ENCODE data around the gene ARL15. TPM values are rescaled to one million over a fixed set of nuclear protein-coding genes. Genes with fewer than 3 reads are reported as not detected.
"Not testable (repeated sequence)": the region's sequence is repeated elsewhere in the genome, so short reads cannot be mapped to it uniquely, and the experiment has no call there.

Gene ARL15
- total RNA-seq, 1 experiment from 2014 or later = 15.4 TPM

- Histone ChIP-seq H3K4me1 (replicated peaks) (no peaks in the 10 kb centered on the region), H3K4me3 (no peak overlapping the region), H3K27me3 (replicated peaks) (no peaks in the 10 kb centered on the region), H3K36me3 (no peaks in the 10 kb centered on the region), H3K27ac (no peak overlapping the region), H3K9me3 (replicated peaks) (no peaks in the 10 kb centered on the region)
- no peak for DNase-seq (ENCODE audit: low read depth in 1 of 2, low spot score in 2 of 2)
Observed at GRCh38 chr5:54080831-54081230, 229.5 kb downstream of the ARL15 start.

- Histone ChIP-seq H3K27me3 (replicated peaks) (no peaks in the 10 kb centered on the region), H3K9me3 (replicated peaks) (no peaks in the 10 kb centered on the region), H3K27ac (no peak overlapping the region), H3K36me3 (no peaks in the 10 kb centered on the region), H3K4me1 (replicated peaks) (no peaks in the 10 kb centered on the region), H3K4me3 (no peak overlapping the region)
- DNase-seq (ENCODE audit: low read depth in 1 of 2, low spot score in 2 of 2) = no peak
Observed at GRCh38 chr5:54073735-54074134, 236.6 kb downstream of the ARL15 start.

DNA sequence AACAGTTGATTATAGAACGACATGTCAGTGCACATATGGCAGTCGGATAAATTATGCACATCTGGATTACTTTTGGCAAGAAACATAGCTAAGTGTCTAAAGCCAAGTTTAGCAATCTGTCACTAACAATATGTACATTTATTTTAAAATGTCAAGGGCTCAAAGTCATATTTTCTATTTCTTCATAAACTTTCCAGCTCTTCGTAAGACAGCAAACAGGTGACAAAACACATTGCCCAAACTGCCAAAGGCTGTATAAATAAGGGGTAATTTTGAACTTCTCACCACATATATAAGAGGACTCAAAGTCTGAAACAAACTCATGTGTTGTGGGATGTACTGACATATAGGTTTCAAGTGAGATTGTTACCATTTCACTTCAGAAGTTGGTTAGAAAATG lies 237.2 kb downstream of the ARL15 start:
- H3K4me3 ChIP-seq = no peak overlapping the region
- DNase-seq (ENCODE audit: low read depth in 1 of 2, low spot score in 2 of 2) = no peak
- no peaks in the 10 kb centered on the region for H3K4me1 ChIP-seq (replicated peaks)
- no peak overlapping the region for H3K27ac ChIP-seq
- H3K27me3 ChIP-seq (replicated peaks) = no peaks in the 10 kb centered on the region
- no peaks in the 10 kb centered on the region for H3K36me3 ChIP-seq
- no peaks in the 10 kb centered on the region for H3K9me3 ChIP-seq (replicated peaks)

DNA sequence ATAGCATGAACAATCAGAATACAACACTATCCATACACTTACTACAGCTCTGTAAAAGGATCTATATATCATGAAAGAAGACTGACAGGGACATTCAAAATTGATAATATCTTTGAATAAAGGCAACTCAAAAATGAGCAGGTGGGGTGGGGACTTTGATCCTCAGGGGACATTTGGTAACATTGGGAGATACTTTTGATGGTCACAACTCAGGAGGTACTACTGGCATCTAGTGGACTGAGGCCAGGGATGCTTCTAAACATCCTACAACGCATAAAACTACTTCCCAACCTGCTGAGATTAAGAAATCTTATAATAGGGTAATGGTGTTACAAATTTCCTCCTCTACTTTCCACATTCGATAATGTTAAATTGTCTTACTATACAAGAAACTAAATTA lies 243.9 kb downstream of the ARL15 start:
- Histone ChIP-seq H3K27me3 (replicated peaks) (no peaks in the 10 kb centered on the region), H3K9me3 (replicated peaks) (0 out of 2 replicates have a peak, but pooled peaks cover 3% of the 10 kb centered on the region)
- no peak for DNase-seq (ENCODE audit: low read depth in 1 of 2, low spot score in 2 of 2)

DNA sequence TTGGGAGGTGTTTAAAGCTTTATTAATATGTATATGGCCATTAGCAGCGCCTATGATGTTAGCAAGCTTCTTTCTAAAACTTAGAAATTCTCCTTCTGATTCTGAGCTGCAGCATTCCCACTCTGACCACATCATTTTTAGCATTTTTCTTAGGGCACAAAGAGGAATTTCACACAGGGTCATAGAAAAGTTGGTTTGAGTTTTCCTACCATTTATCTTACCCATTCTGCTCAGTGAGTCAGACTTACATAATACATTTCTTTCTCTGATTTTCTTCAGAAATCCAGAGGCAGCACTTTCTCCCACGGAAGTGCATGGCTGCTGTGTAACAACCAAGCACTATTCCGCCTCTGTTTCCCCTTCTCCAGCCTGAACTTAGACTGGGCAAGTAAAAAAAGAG lies 246.6 kb downstream of the ARL15 start:
- peaks cover 34% of the 10 kb centered on the region for H3K4me1 ChIP-seq (replicated peaks)
- peak overlapping the region; percentile 99 for H3K27ac ChIP-seq
- H3K36me3 ChIP-seq = no peaks in the 10 kb centered on the region
- no peaks in the 10 kb centered on the region for H3K27me3 ChIP-seq (replicated peaks)
- H3K4me3 ChIP-seq = no peak overlapping the region
- DNase-seq (ENCODE audit: low read depth in 1 of 2, low spot score in 2 of 2) = peak; percentile 52 to 87
- H3K9me3 ChIP-seq (replicated peaks) = 0 out of 2 replicates have a peak, but pooled peaks cover 3% of the 10 kb centered on the region

More for the DNA sequence above, 243.9 kb downstream of the ARL15 start:
- Histone ChIP-seq H3K4me3 (no peak overlapping the region), H3K36me3 (no peaks in the 10 kb centered on the region), H3K4me1 (replicated peaks) (peaks cover 34% of the 10 kb centered on the region), H3K27ac (no peak overlapping the region)

GRCh38 chr5:54062958-54063357 lies 247.4 kb downstream of the ARL15 start:
- Histone ChIP-seq H3K36me3 (no peaks in the 10 kb centered on the region), H3K4me3 (no peak overlapping the region), H3K27me3 (replicated peaks) (no peaks in the 10 kb centered on the region), H3K9me3 (replicated peaks) (0 out of 2 replicates have a peak, but pooled peaks cover 3% of the 10 kb centered on the region), H3K4me1 (replicated peaks) (peaks cover 34% of the 10 kb centered on the region), H3K27ac (peak overlapping the region; percentile 99)
- peak; percentile 81 to 90 for DNase-seq (ENCODE audit: low read depth in 1 of 2, low spot score in 2 of 2)

- not testable (repeated sequence) for H3K36me3 ChIP-seq; H3K27me3 ChIP-seq (replicated peaks); DNase-seq (ENCODE audit: low read depth in 1 of 2, low spot score in 2 of 2); H3K27ac ChIP-seq; H3K4me3 ChIP-seq; H3K9me3 ChIP-seq (replicated peaks)
- H3K4me1 ChIP-seq (replicated peaks) = peaks cover 34% of the 10 kb centered on the region
Observed at GRCh38 chr5:54060919-54061318, 249.5 kb downstream of the ARL15 start.

- H3K27me3 ChIP-seq (replicated peaks) = no peaks in the 10 kb centered on the region
- DNase-seq (ENCODE audit: low read depth in 1 of 2, low spot score in 2 of 2) = peak in 1 of 2 experiments; percentile 32
- H3K4me3 ChIP-seq = no peak overlapping the region
- H3K27ac ChIP-seq = no peak overlapping the region
- H3K4me1 ChIP-seq (replicated peaks) = peaks cover 9% of the 10 kb centered on the region
- no peaks in the 10 kb centered on the region for H3K36me3 ChIP-seq
- H3K9me3 ChIP-seq (replicated peaks) = no peaks in the 10 kb centered on the region
Observed at GRCh38 chr5:54049963-54050362, 260.4 kb downstream of the ARL15 start.

- no peak for DNase-seq (ENCODE audit: low read depth in 1 of 2, low spot score in 2 of 2)
- peaks cover 9% of the 10 kb centered on the region for H3K4me1 ChIP-seq (replicated peaks)
- no peaks in the 10 kb centered on the region for H3K27me3 ChIP-seq (replicated peaks)
- no peak overlapping the region for H3K27ac ChIP-seq
- H3K9me3 ChIP-seq (replicated peaks) = no peaks in the 10 kb centered on the region
- no peaks in the 10 kb centered on the region for H3K36me3 ChIP-seq
- H3K4me3 ChIP-seq = no peak overlapping the region
Observed at GRCh38 chr5:54049144-54049543, 261.2 kb downstream of the ARL15 start.

- H3K4me1 ChIP-seq (replicated peaks) = peaks cover 7% of the 10 kb centered on the region
- H3K36me3 ChIP-seq = no peaks in the 10 kb centered on the region
- no peak overlapping the region for H3K27ac ChIP-seq
- no peak overlapping the region for H3K4me3 ChIP-seq
- no peaks in the 10 kb centered on the region for H3K27me3 ChIP-seq (replicated peaks)
- no peaks in the 10 kb centered on the region for H3K9me3 ChIP-seq (replicated peaks)
- no peak for DNase-seq (ENCODE audit: low read depth in 1 of 2, low spot score in 2 of 2)
Observed at GRCh38 chr5:54045077-54045792, 265.1 kb downstream of the ARL15 start.

DNA sequence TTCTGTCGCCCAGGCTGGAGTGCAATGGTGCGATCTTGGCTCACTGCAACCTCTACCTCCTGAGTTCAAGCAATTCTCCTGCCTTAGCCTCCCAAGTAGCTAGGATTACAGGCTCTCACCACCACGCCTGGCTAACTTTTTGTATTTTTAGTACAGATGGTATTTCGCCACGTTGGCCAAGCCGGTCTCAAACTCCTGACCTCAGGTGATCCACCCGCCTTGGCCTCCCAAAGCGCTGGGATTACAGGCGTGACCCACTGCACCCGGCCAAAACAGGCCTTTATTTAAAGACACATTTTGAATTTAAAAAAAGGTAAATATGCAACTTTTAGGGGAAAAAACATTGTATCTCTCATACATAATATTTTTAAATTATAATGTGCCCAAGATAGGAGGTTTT lies 266.1 kb downstream of the ARL15 start:
- H3K27me3 ChIP-seq (replicated peaks); DNase-seq (ENCODE audit: low read depth in 1 of 2, low spot score in 2 of 2); H3K4me3 ChIP-seq; H3K9me3 ChIP-seq (replicated peaks); H3K36me3 ChIP-seq; H3K4me1 ChIP-seq (replicated peaks); H3K27ac ChIP-seq: not testable (repeated sequence)

DNA sequence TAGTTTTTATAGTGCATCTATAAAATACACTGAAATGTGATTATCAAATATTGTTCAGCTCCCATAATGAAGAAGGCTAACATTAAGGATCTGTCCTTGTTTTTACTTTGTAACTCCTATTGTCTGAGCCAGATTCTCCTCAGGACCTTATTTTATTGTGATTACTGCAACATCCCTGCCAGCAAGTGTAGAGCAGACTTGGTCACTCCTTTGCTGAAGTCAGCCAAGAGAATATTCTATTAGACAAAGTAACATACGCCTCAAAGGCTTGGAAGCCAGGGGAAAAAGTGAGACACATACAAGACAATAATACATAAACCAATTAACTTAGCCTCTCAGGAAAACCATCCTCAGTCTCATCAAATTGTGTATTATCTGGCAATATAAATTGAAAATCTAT lies 269.6 kb downstream of the ARL15 start:
- Histone ChIP-seq H3K4me1 (replicated peaks) (no peaks in the 10 kb centered on the region), H3K27me3 (replicated peaks) (no peaks in the 10 kb centered on the region), H3K4me3 (no peak overlapping the region), H3K36me3 (no peaks in the 10 kb centered on the region), H3K27ac (no peak overlapping the region), H3K9me3 (replicated peaks) (no peaks in the 10 kb centered on the region)
- no peak for DNase-seq (ENCODE audit: low read depth in 1 of 2, low spot score in 2 of 2)

DNA sequence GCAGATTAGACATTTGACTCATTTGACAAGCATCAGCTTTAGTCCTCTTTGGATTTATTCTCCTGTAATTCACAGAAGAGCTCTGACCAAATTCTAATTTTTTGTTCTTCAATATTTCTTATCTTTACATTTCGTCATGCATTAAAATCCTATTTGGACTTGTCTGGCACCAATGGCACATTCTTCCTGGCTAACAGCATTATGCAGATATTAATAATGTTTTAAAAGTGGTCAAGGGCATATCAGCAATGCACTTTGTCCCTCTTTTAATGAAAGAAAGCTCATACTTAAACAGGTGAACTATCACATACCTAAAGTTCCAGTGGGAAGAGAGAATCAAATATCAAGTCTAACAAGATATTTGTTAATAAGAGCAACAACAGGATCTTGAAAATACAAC lies 270.4 kb downstream of the ARL15 start:
- no peaks in the 10 kb centered on the region for H3K9me3 ChIP-seq (replicated peaks)
- H3K4me1 ChIP-seq (replicated peaks) = no peaks in the 10 kb centered on the region
- H3K27ac ChIP-seq = no peak overlapping the region
- no peaks in the 10 kb centered on the region for H3K36me3 ChIP-seq
- no peak for DNase-seq (ENCODE audit: low read depth in 1 of 2, low spot score in 2 of 2)
- no peaks in the 10 kb centered on the region for H3K27me3 ChIP-seq (replicated peaks)
- H3K4me3 ChIP-seq = no peak overlapping the region

GRCh38 chr5:54037205-54037604 lies 273.2 kb downstream of the ARL15 start:
- H3K36me3 ChIP-seq = no peaks in the 10 kb centered on the region
- no peaks in the 10 kb centered on the region for H3K4me1 ChIP-seq (replicated peaks)
- H3K9me3 ChIP-seq (replicated peaks) = no peaks in the 10 kb centered on the region
- DNase-seq (ENCODE audit: low read depth in 1 of 2, low spot score in 2 of 2) = no peak
- no peaks in the 10 kb centered on the region for H3K27me3 ChIP-seq (replicated peaks)
- no peak overlapping the region for H3K27ac ChIP-seq
- H3K4me3 ChIP-seq = no peak overlapping the region

DNA sequence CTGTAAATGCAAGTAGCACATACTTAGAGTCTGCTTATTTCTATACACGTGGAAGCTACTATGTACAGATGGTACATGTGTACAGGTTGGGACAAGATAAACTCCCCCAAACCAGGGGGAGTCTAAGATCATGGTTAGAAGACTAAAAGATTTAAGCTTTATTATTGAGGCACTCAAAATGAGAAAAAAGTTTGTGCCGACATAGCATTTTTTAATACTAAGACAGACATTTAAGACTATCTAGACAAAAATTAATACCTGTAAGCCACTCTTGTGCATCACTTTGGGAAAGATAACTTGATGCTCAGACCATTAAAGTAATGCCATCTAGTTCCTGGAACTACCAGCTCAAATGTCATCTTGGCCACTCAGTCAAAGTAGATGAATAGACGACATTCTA lies 279.4 kb downstream of the ARL15 start:
- Histone ChIP-seq H3K27me3 (replicated peaks) (no peaks in the 10 kb centered on the region), H3K27ac (no peak overlapping the region), H3K4me3 (no peak overlapping the region), H3K36me3 (no peaks in the 10 kb centered on the region), H3K9me3 (replicated peaks) (no peaks in the 10 kb centered on the region), H3K4me1 (replicated peaks) (no peaks in the 10 kb centered on the region)
- DNase-seq (ENCODE audit: low read depth in 1 of 2, low spot score in 2 of 2) = no peak
